Glutamatergic neuron (in vitro differentiated cells): Measurements from ENCODE around the gene ASB3. TPM values are rescaled to one million over a fixed set of nuclear protein-coding genes. Genes with fewer than 3 reads are reported as not detected.

Source experiments
- DNase-seq: peaks from one replicate; pipeline ENCODE4 v3.0.0; 2022
- H3K27ac Mint-ChIP-seq: one replicate; pipeline ENCODE4 v1.8.0; 2020; ENCODE audit warnings: mild to moderate bottlenecking, mixed read lengths, inconsistent platforms; ENCODE audit not compliant: unreplicated experiment
- H3K27me3 Mint-ChIP-seq: one replicate; pipeline ENCODE4 v1.8.0; 2020; ENCODE audit warnings: mild to moderate bottlenecking, moderate library complexity, mixed read lengths, inconsistent platforms; ENCODE audit not compliant: unreplicated experiment
- H3K36me3 Mint-ChIP-seq: one replicate; pipeline ENCODE4 v1.8.0; 2020; ENCODE audit warnings: mild to moderate bottlenecking, mixed read lengths, inconsistent platforms; ENCODE audit not compliant: unreplicated experiment
- H3K4me1 Mint-ChIP-seq: one replicate; pipeline ENCODE4 v1.8.0; 2020; ENCODE audit warnings: mild to moderate bottlenecking, low read depth, mixed read lengths, inconsistent platforms; ENCODE audit not compliant: unreplicated experiment
- H3K4me3 Mint-ChIP-seq: one replicate; pipeline ENCODE4 v1.8.0; 2020; ENCODE audit warnings: mild to moderate bottlenecking, mixed read lengths, inconsistent platforms; ENCODE audit not compliant: unreplicated experiment
- H3K9me3 Mint-ChIP-seq: one replicate; pipeline ENCODE4 v1.8.0; 2020; ENCODE audit warnings: mild to moderate bottlenecking, moderate library complexity, mixed read lengths, inconsistent platforms; ENCODE audit not compliant: unreplicated experiment
- CTCF ChIP-seq: fragments of 200-600 bp; sonication (generic); IDR thresholded peaks from one replicate; pipeline ENCODE4 v1.5.0; 2021; ENCODE audit not compliant: partially characterized antibody, unreplicated experiment
- total RNA-seq: library from RNA; stranded (reverse); fragmentation: NEBNext Ultra II Directional; extraction: Animal tissue kit (Norgen Biotek cat#: 25700); gene quantifications from one replicate; pipeline ENCODE4 v1.2.1, GENCODE V29; 2021; ENCODE audit not compliant: unreplicated experiment

Gene ASB3
- total RNA-seq, 1 donor from 2014 or later, result 25.3 TPM

DNA sequence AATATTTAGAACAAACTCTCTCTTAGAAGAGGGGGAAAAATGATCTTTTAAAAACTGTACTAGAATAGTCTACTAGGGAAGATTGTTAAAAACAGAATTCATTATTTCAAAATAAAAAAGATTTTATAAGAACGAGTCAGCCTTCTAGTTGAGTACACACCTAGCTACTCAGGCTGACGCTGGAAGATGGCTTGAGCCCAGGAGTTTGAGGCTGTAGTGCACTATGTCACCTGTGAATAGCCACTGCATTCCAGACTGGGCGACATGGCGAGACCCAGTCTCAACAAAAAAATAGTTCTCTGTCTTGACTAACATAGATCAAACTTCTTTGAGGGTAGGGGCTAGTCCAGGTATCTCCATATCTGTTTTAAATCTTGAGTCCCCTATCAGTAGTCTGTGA, 34.0 kb upstream of the ASB3 start:
- no peaks in the 10 kb centered on the region for H3K4me1 Mint-ChIP-seq
- DNase-seq, result no peak
- no peaks in the 10 kb centered on the region for H3K27me3 Mint-ChIP-seq
- no peak overlapping the region for H3K4me3 Mint-ChIP-seq
- H3K9me3 Mint-ChIP-seq, result no peaks in the 10 kb centered on the region
- H3K36me3 Mint-ChIP-seq, result no peaks in the 10 kb centered on the region
- TF ChIP-seq CTCF, result no peak
- H3K27ac Mint-ChIP-seq, result no peak overlapping the region

- DNase-seq, result no peak
- Mint-ChIP-seq H3K27ac (no peak overlapping the region), H3K4me1 (no peaks in the 10 kb centered on the region), H3K9me3 (no peaks in the 10 kb centered on the region), H3K4me3 (no peak overlapping the region), H3K27me3 (no peaks in the 10 kb centered on the region), H3K36me3 (no peaks in the 10 kb centered on the region)
- TF ChIP-seq CTCF, result no peak
Measured at GRCh38 chr2:53820048-53820447, 33.3 kb upstream of the ASB3 start.

- H3K27me3 Mint-ChIP-seq, result no peaks in the 10 kb centered on the region
- no peaks in the 10 kb centered on the region for H3K9me3 Mint-ChIP-seq
- no peak overlapping the region for H3K27ac Mint-ChIP-seq
- no peaks in the 10 kb centered on the region for H3K4me1 Mint-ChIP-seq
- H3K4me3 Mint-ChIP-seq, result no peak overlapping the region
- H3K36me3 Mint-ChIP-seq, result no peaks in the 10 kb centered on the region
- no peak for TF ChIP-seq CTCF
- no peak for DNase-seq
Measured at GRCh38 chr2:53819634-53820033, 32.9 kb upstream of the ASB3 start.

- Mint-ChIP-seq H3K4me3 (no peak overlapping the region), H3K4me1 (no peaks in the 10 kb centered on the region), H3K9me3 (no peaks in the 10 kb centered on the region), H3K36me3 (no peaks in the 10 kb centered on the region), H3K27ac (no peak overlapping the region), H3K27me3 (no peaks in the 10 kb centered on the region)
- TF ChIP-seq CTCF, result no peak
- DNase-seq, result no peak
Measured at GRCh38 chr2:53818854-53819435, 32.2 kb upstream of the ASB3 start.

DNA sequence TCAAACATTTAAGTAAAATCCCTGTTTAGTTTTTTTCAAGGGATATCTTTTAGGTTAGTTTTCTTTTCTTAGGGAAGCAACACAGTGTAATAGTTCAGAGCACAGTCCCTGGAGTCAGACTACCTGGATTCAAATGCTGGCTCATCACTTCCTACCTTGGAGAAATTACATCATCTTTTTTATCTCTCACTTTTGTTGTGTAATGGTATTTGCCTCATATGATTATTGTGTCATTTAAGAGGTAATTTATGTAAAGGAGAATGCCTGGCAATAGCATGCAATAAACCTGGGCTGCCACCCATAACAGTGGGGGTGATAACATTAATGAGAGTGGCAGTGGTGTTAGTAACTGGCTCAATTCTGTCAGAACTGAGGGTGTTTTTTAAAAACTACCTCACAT, 26.4 kb upstream of the ASB3 start:
- no peaks in the 10 kb centered on the region for H3K36me3 Mint-ChIP-seq
- H3K4me3 Mint-ChIP-seq, result no peak overlapping the region
- no peak overlapping the region for H3K27ac Mint-ChIP-seq
- H3K9me3 Mint-ChIP-seq, result no peaks in the 10 kb centered on the region
- no peak for DNase-seq
- TF ChIP-seq CTCF, result no peak
- H3K27me3 Mint-ChIP-seq, result no peaks in the 10 kb centered on the region
- H3K4me1 Mint-ChIP-seq, result no peaks in the 10 kb centered on the region
